H9 (cell line): ENCODE results near the gene PIGW. TPM values are rescaled to one million over a fixed set of nuclear protein-coding genes. Genes with fewer than 3 reads are reported as not detected.

Experiments
- DNase-seq: peaks from one replicate; pipeline ENCODE4 v3.0.0-alpha.2; 2017
- H2AFZ ChIP-seq: one replicate; pipeline ENCODE4 v1.6.1; 2013; ENCODE audit warnings: mild to moderate bottlenecking, low read length, control low read depth, moderate library complexity
- H2AK5ac ChIP-seq: 2 replicates; pipeline ENCODE4 v1.6.1; 2013; ENCODE audit warnings: low read length, control low read depth, mixed read lengths; ENCODE audit not compliant: insufficient read length
- H2BK120ac ChIP-seq: one replicate; pipeline ENCODE4 v1.6.1; 2013; ENCODE audit warnings: low read depth, mild to moderate bottlenecking, low read length, control low read depth, inconsistent platforms; ENCODE audit not compliant: poor library complexity, severe bottlenecking
- H2BK12ac ChIP-seq: 2 replicates; pipeline ENCODE4 v1.6.1; 2013; ENCODE audit warnings: low read length, control low read depth, mixed read lengths, low read depth; ENCODE audit not compliant: insufficient read length
- H2BK15ac ChIP-seq: 2 replicates; pipeline ENCODE4 v1.6.1; 2013; ENCODE audit warnings: low read depth, low read length, control low read depth
- H2BK20ac ChIP-seq: one replicate; pipeline ENCODE4 v1.6.1; 2013; ENCODE audit warnings: low read depth, mild to moderate bottlenecking, low read length, control low read depth, inconsistent platforms; ENCODE audit not compliant: poor library complexity, severe bottlenecking
- H2BK5ac ChIP-seq: 2 replicates; pipeline ENCODE4 v1.6.1; 2013; ENCODE audit warnings: low read length, control low read depth, mixed read lengths; ENCODE audit not compliant: insufficient read length
- H3K14ac ChIP-seq: 2 replicates; pipeline ENCODE4 v1.6.1; 2013; ENCODE audit warnings: low read length, control low read depth; ENCODE audit not compliant: insufficient read depth
- H3K18ac ChIP-seq: 2 replicates; pipeline ENCODE4 v1.6.1; 2013; ENCODE audit warnings: low read depth, mild to moderate bottlenecking, mixed read lengths, low read length, control low read depth; ENCODE audit not compliant: insufficient read length
- H3K23ac ChIP-seq: 2 replicates; pipeline ENCODE4 v1.6.1; 2013; ENCODE audit warnings: low read length, control low read depth, mixed read lengths, low read depth; ENCODE audit not compliant: insufficient read length
- H3K23me2 ChIP-seq: 2 replicates; pipeline ENCODE4 v1.6.1; 2013; ENCODE audit warnings: low read depth, mild to moderate bottlenecking, mixed read lengths, low read length, control low read depth; ENCODE audit not compliant: insufficient read length, poor library complexity, severe bottlenecking
- H3K27ac ChIP-seq: 2 replicates; pipeline ENCODE4 v1.5.1; 2013; ENCODE audit warnings: low read length, control low read depth, mixed read lengths, low read depth; ENCODE audit not compliant: insufficient read length
- H3K27me3 ChIP-seq: 2 replicates; pipeline ENCODE4 v1.6.1; 2013; ENCODE audit warnings: low read length, control low read depth, inconsistent platforms; ENCODE audit not compliant: insufficient read depth
- H3K4ac ChIP-seq: 2 replicates; pipeline ENCODE4 v1.6.1; 2013; ENCODE audit warnings: low read depth, mild to moderate bottlenecking, control low read depth, inconsistent platforms, low read length, moderate library complexity
- H3K4me1 ChIP-seq: 2 replicates; pipeline ENCODE4 v1.6.1; 2013; ENCODE audit warnings: low read length, control low read depth, inconsistent platforms; ENCODE audit not compliant: insufficient read depth
- H3K4me2 ChIP-seq: 2 replicates; pipeline ENCODE4 v1.6.1; 2013; ENCODE audit warnings: low read length, control low read depth, mixed read lengths; ENCODE audit not compliant: insufficient read length, insufficient read depth
- H3K56ac ChIP-seq: 2 replicates; pipeline ENCODE4 v1.6.1; 2013; ENCODE audit warnings: low read depth, mild to moderate bottlenecking, mixed read lengths, low read length, control low read depth; ENCODE audit not compliant: insufficient read length
- H3K79me1 ChIP-seq: 2 replicates; pipeline ENCODE4 v1.6.1; 2013; ENCODE audit warnings: low read depth, mild to moderate bottlenecking, moderate library complexity, low read length, control low read depth, inconsistent platforms; ENCODE audit not compliant: insufficient read depth, poor library complexity, severe bottlenecking
- H3K79me2 ChIP-seq: 2 replicates; pipeline ENCODE4 v1.6.1; 2013; ENCODE audit warnings: low read length, control low read depth, inconsistent platforms; ENCODE audit not compliant: insufficient read depth
- H3K9ac ChIP-seq: 2 replicates; pipeline ENCODE4 v1.6.1; 2013; ENCODE audit warnings: low read length, control low read depth, mixed read lengths; ENCODE audit not compliant: insufficient read length; ENCODE audit errors: extremely low read depth
- H3K9me3 ChIP-seq: one replicate; pipeline ENCODE4 v1.6.1; 2013; ENCODE audit warnings: low read depth, low read length, inconsistent platforms; ENCODE audit not compliant: control insufficient read depth
- H3T11ph ChIP-seq: one replicate; pipeline ENCODE4 v1.6.1; 2013; ENCODE audit warnings: mild to moderate bottlenecking, low read length, control low read depth, inconsistent platforms
- H4K20me1 ChIP-seq: one replicate; pipeline ENCODE4 v1.6.1; 2013; ENCODE audit not compliant: control insufficient read depth, insufficient read length, insufficient read depth
- H4K5ac ChIP-seq: 2 replicates; pipeline ENCODE4 v1.6.1; 2013; ENCODE audit warnings: low read depth, mild to moderate bottlenecking, mixed read lengths, low read length, control low read depth; ENCODE audit not compliant: insufficient read length
- H4K8ac ChIP-seq: replicated peaks from 2 replicates; pipeline ENCODE4 v1.6.1; 2013; ENCODE audit warnings: low read length, control low read depth, mixed read lengths, low read depth; ENCODE audit not compliant: insufficient read length
- H4K91ac ChIP-seq: 2 replicates; pipeline ENCODE4 v1.6.1; 2013; ENCODE audit warnings: low read depth, mild to moderate bottlenecking, moderate library complexity, mixed read lengths, low read length, control low read depth; ENCODE audit not compliant: insufficient read length
- H3K27ac Mint-ChIP-seq, 3 experiments: 2 replicates in 2 of 3; 3 replicates in 1 of 3; pipeline ENCODE4 v1.8.0; 2020 to 2021; ENCODE audit warnings: mixed read lengths in 3 of 3, mild to moderate bottlenecking in 1 of 3, moderate library complexity in 1 of 3
- H3K27me3 Mint-ChIP-seq: 2 replicates; pipeline ENCODE4 v1.8.0; 2021; ENCODE audit warnings: low read depth, mild to moderate bottlenecking, moderate library complexity, mixed read lengths
- H3K36me3 Mint-ChIP-seq, 3 experiments: 2 replicates in 2 of 3; 3 replicates in 1 of 3; pipeline ENCODE4 v1.8.0; 2020 to 2021; ENCODE audit warnings: low read depth in 3 of 3, mixed read lengths in 3 of 3; ENCODE audit not compliant: insufficient read depth in 1 of 3
- H3K4me1 Mint-ChIP-seq, 2 experiments: 2 replicates each; pipeline ENCODE4 v1.8.0; 2020; ENCODE audit warnings: mixed read lengths in 2 of 2
- H3K4me3 Mint-ChIP-seq, 2 experiments: 2 replicates in 1 of 2; 3 replicates in 1 of 2; pipeline ENCODE4 v1.8.0; 2020 to 2021; ENCODE audit warnings: mild to moderate bottlenecking in 2 of 2, mixed read lengths in 2 of 2, moderate library complexity in 1 of 2
- H3K9me3 Mint-ChIP-seq, 2 experiments: 2 replicates in 1 of 2; 3 replicates in 1 of 2; pipeline ENCODE4 v1.8.0; 2020; ENCODE audit warnings: mild to moderate bottlenecking in 2 of 2, mixed read lengths in 2 of 2, moderate library complexity in 1 of 2
- WGBS: extraction: QIAGEN DNeasy Blood & Tissue Kit; methylation state at CpG from one replicate; pipeline ENCODE4 v1.1.7; 2013; ENCODE audit warnings: missing lambda C conversion rate, low lambda C conversion rate, mixed read lengths; ENCODE audit not compliant: insufficient read length; ENCODE audit errors: extremely low coverage; 5-methylcytosine and 5-hydroxymethylcytosine counted together
- total RNA-seq: library from RNA; stranded (reverse); gene quantifications from 2 replicates; pipeline ENCODE4 v1.2.1, GENCODE V29; 2021
- TF ChIP-seq, protein P1 (sequence below): fragments of 200-600 bp; sonication (generic); conservative IDR thresholded peaks from 3 replicates; pipeline ENCODE4 v1.8.0; 2021; ENCODE audit warnings: antibody characterized with exemption, mild to moderate bottlenecking

The PIGW gene
- total RNA-seq, 1 experiment from 2014 or later: 26.2 TPM

GRCh38 chr17:36505171-36505570 is 29.6 kb upstream of the PIGW start:
- no peak overlapping the region for H3K27ac Mint-ChIP-seq
- no peak overlapping the region for H2BK20ac ChIP-seq
- no peak overlapping the region for H4K8ac ChIP-seq
- H3K18ac ChIP-seq: no peak overlapping the region
- H3K9me3 ChIP-seq: no peaks in the 10 kb centered on the region
- no peak overlapping the region for H3K14ac ChIP-seq
- no peaks in the 10 kb centered on the region; the same call in 1 of the 2 replicates for H3K27me3 Mint-ChIP-seq
- no peak overlapping the region for H2AK5ac ChIP-seq
- no peak overlapping the region for H2BK5ac ChIP-seq
- H4K5ac ChIP-seq: no peak overlapping the region
- H2BK12ac ChIP-seq: no peak overlapping the region
- H2BK120ac ChIP-seq: no peak overlapping the region
- DNase-seq: no peak
- no peak overlapping the region for H4K91ac ChIP-seq
- H3K36me3 Mint-ChIP-seq: peaks cover 43 to 95% (median 93%) of the 10 kb centered on the region in 3 experiments; a peak in 6 of 7 replicates
- no peaks in the 10 kb centered on the region for H3K4me1 ChIP-seq
- H3K23me2 ChIP-seq: no peaks in the 10 kb centered on the region
- H2BK15ac ChIP-seq: no peak overlapping the region
- H3K4me2 ChIP-seq: no peak overlapping the region
- no peak overlapping the region for H3K4me3 Mint-ChIP-seq
- H4K20me1 ChIP-seq: peaks cover 2% of the 10 kb centered on the region
- no peaks in the 10 kb centered on the region for H3K9me3 Mint-ChIP-seq
- H3K56ac ChIP-seq: no peak overlapping the region
- no peak overlapping the region for H3T11ph ChIP-seq
- no peaks in the 10 kb centered on the region for H3K4me1 Mint-ChIP-seq
- no peaks in the 10 kb centered on the region for H3K79me1 ChIP-seq
- no peak overlapping the region for H3K4ac ChIP-seq
- TF ChIP-seq, protein P1, sequence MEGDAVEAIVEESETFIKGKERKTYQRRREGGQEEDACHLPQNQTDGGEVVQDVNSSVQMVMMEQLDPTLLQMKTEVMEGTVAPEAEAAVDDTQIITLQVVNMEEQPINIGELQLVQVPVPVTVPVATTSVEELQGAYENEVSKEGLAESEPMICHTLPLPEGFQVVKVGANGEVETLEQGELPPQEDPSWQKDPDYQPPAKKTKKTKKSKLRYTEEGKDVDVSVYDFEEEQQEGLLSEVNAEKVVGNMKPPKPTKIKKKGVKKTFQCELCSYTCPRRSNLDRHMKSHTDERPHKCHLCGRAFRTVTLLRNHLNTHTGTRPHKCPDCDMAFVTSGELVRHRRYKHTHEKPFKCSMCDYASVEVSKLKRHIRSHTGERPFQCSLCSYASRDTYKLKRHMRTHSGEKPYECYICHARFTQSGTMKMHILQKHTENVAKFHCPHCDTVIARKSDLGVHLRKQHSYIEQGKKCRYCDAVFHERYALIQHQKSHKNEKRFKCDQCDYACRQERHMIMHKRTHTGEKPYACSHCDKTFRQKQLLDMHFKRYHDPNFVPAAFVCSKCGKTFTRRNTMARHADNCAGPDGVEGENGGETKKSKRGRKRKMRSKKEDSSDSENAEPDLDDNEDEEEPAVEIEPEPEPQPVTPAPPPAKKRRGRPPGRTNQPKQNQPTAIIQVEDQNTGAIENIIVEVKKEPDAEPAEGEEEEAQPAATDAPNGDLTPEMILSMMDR: no peak
- H3K79me2 ChIP-seq: no peaks in the 10 kb centered on the region
- H3K9ac ChIP-seq: no peak overlapping the region
- no peak overlapping the region for H3K27ac ChIP-seq
- no peaks in the 10 kb centered on the region for H3K27me3 ChIP-seq
- no CpG with 5 or more reads among the region's 8 CpGs for WGBS
- no peak overlapping the region for H3K23ac ChIP-seq
- no peak overlapping the region for H2AFZ ChIP-seq
